Pancreas (tissue), 10 donors: ENCODE results near the gene TP53TG5. TPM values are rescaled to one million over a fixed set of nuclear protein-coding genes. Genes with fewer than 3 reads are reported as not detected.

Source experiments
- ATAC-seq, 4 donors: fragments of 200-7000 bp; cut with Tn5 transposase; one replicate each; pipeline versions ENCODE4 v1.8.0 to v1.9.1; 2020; ENCODE audit warnings: mild to moderate bottlenecking in 4 of 4, moderate library complexity in 4 of 4
- DNase-seq, 6 donors: peaks; one replicate each; pipeline ENCODE4 v3.0.0-alpha.2; 2020
- FAIRE-seq: peaks from 2 replicates; lab custom pipeline; 2012; peaks lifted over from hg19 to GRCh38; lab: Jason Lieb, UNC
- H3K27ac ChIP-seq, 4 donors: fragments of 200-600 bp; sonication (generic); 1 replicate in 3 of 4; 2 replicates in 1 of 4; pipeline versions ENCODE4 v1.5.0 to v1.8.0; 2020
- H3K27me3 ChIP-seq, 4 donors: fragments of 200-600 bp; one replicate each; pipeline ENCODE4 v1.8.0; 2021
- H3K36me3 ChIP-seq, 3 donors: fragments of 200-600 bp; sonication (generic) in 1 of 3; one replicate each; pipeline versions ENCODE4 v1.5.0 to v1.8.0; 2020 to 2021
- H3K4me1 ChIP-seq, 3 donors: fragments of 200-600 bp; one replicate each; pipeline ENCODE4 v1.8.0; 2021
- H3K4me3 ChIP-seq, 4 donors: fragments of 200-600 bp; sonication (generic) in 2 of 4; one replicate each; pipeline versions ENCODE4 v1.5.0 to v1.8.0; 2020 to 2021
- H3K9me3 ChIP-seq, 4 donors: fragments of 200-600 bp; one replicate each; pipeline ENCODE4 v1.8.0; 2021
- WGBS, 2 donors: extraction: QIAGEN DNeasy Blood & Tissue Kit; methylation state at CpG; one replicate each; pipeline ENCODE4 v1.1.7; 2013; 5-methylcytosine and 5-hydroxymethylcytosine counted together
- intact Hi-C, 3 donors: fragments of 100-400 bp; cut with DNase I; formaldehyde crosslinking; loops; one replicate each; pipeline versions ENCODE4 v1.11.1 to v1.14.2; 2022
- polyA plus RNA-seq, 2 donors: library from polyadenylated mRNA; stranded (reverse); fragments of 200-250 nt; gene quantifications; one replicate each; pipeline ENCODE4 v1.2.3, GENCODE V29; 2013
- total RNA-seq, 6 donors: library from RNA; stranded (reverse); fragmentation: NEBNext Ultra II Directional in 4 of 6; extraction: Animal tissue kit (Norgen Biotek cat#: 25700) in 4 of 6; gene quantifications; one replicate each; pipeline versions ENCODE4 v1.2.1 to v1.2.4, GENCODE V29; 2021 to 2023
- TF ChIP-seq, protein P1 (sequence below), 4 donors: fragments of 200-600 bp; sonication (generic) in 3 of 4; IDR thresholded peaks; one replicate each; pipeline versions ENCODE4 v1.5.0 to v1.8.0; 2021; ENCODE audit warnings: antibody characterized with exemption in 4 of 4
- donor health status: healthy with polysubstance abuse.
- donor health status: DM: no; HTN: no; CAD: no; lungs with moderate emphysema.
- donor health status: DM: no; HTN: no; CAD: no.
- donor health status: control.
- donor health status: control.
- donor health status: Bipolar disorder and iron deficiency.
- donor health status: DM: yes; HTN: yes; CAD: no.
- donor health status: DM: no; HTN: no; CAD: no.
- donor health status: DM: no; HTN: no; CAD: no.
- donor health status: DM: yes; HTN: yes; CAD: no.

The TP53TG5 gene
- total and polyA plus RNA-seq, 8 donors: 0.44 TPM; not detected in 7

DNA sequence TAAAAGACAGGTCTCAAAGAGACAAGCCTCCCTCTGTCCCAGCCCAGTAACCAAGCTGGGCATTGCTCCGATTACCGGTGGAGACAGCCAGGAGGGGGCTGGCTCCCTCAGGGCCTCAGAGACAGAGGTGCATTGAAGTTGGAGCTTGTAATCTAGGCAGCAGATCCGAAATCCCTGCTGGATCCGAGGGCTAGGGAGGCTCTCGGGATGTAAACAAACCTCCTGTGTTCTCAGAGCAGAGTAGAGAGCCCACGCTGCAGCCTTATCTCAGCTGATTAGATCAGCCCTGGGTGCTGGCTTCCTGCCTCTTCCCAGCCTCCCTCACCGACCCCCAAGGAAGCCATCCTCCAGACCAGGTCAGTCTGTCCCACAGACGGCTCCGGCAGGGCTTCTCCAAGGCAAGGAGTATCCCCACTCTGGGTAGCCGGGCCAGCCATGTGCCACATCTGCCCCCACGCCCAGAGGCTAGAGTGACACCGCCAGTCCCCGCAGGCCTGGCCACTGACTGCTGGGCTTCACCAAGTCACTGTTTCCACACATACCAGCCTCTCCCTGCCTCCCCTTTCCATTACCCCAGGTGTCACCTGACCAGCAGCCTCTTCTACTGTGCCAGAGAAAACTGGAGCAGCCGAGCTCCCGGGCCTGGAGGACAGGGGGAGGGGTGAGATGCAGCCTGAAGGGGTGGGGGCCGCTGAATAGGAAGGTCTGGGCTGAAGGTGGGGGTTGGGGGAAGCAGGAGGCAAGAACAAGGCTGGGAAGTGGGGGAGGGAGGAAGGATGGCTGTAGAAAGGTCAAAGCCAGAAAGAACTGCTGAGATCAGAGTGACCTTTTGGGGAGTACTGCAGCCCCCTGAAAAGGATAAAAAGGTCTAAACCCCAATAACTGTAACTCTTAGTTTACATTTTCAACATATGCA is 35.9 kb downstream of the TP53TG5 start:
- WGBS, 2 donors: 6 to 10% methylated on average over 16 of the region's 16 CpGs
- Histone ChIP-seq H3K9me3 (no peaks in the 10 kb centered on the region), H3K27ac (peak overlapping the region; percentile 87 to 98 (median 94)), H3K4me1 (peaks cover 46 to 67% (median 66%) of the 10 kb centered on the region in 3 donors), H3K27me3 (no peaks in the 10 kb centered on the region), H3K36me3 (no peaks in the 10 kb centered on the region), H3K4me3 (peak overlapping the region in 3 of 4 donors; percentile 8 to 92 (median 84))
- DNase-seq: peak; percentile 80 to 94 (median 88)
- TF ChIP-seq, protein P1, sequence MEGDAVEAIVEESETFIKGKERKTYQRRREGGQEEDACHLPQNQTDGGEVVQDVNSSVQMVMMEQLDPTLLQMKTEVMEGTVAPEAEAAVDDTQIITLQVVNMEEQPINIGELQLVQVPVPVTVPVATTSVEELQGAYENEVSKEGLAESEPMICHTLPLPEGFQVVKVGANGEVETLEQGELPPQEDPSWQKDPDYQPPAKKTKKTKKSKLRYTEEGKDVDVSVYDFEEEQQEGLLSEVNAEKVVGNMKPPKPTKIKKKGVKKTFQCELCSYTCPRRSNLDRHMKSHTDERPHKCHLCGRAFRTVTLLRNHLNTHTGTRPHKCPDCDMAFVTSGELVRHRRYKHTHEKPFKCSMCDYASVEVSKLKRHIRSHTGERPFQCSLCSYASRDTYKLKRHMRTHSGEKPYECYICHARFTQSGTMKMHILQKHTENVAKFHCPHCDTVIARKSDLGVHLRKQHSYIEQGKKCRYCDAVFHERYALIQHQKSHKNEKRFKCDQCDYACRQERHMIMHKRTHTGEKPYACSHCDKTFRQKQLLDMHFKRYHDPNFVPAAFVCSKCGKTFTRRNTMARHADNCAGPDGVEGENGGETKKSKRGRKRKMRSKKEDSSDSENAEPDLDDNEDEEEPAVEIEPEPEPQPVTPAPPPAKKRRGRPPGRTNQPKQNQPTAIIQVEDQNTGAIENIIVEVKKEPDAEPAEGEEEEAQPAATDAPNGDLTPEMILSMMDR (IDR thresholded peaks at IDR 0.05): no peak
- FAIRE-seq: no peak
- peak; percentile 59 to 66 (median 60) for ATAC-seq
- intact Hi-C loops: no loop called here

DNA sequence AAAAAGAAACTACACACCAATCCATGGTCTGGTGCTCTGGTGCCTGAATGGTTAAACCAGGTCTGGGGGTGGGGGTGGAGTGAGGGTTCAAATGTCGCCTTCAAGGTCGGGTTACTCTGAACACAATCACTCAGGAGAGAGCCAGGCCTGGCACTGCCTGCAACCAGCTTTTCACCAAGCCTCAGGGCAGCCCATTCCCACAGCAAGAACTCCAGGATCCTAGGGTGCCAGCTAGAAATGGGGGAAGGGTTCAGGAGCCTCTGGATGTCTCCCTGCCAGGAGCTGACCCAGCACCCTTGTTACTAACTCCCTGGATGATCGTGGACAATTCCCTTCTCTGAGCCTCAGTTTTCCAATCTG is 36.6 kb downstream of the TP53TG5 start:
- H3K27ac ChIP-seq: peak overlapping the region; percentile 87 to 98 (median 94)
- intact Hi-C loops: no loop called here
- no peaks in the 10 kb centered on the region for H3K27me3 ChIP-seq
- no peaks in the 10 kb centered on the region for H3K36me3 ChIP-seq
- TF ChIP-seq, protein P1 (IDR thresholded peaks at IDR 0.05): no peak
- DNase-seq: peak in 4 of 6 donors; percentile 54 to 66 (median 58)
- peak overlapping the region in 3 of 4 donors; percentile 8 to 92 (median 84) for H3K4me3 ChIP-seq
- 5 to 10% methylated on average over 3 of the region's 3 CpGs for WGBS, 2 donors
- peaks cover 53 to 73% (median 71%) of the 10 kb centered on the region in 3 donors for H3K4me1 ChIP-seq
- H3K9me3 ChIP-seq: no peaks in the 10 kb centered on the region
- ATAC-seq: peak in 3 of 4 donors; percentile 4 to 23 (median 6)
- no peak for FAIRE-seq

DNA sequence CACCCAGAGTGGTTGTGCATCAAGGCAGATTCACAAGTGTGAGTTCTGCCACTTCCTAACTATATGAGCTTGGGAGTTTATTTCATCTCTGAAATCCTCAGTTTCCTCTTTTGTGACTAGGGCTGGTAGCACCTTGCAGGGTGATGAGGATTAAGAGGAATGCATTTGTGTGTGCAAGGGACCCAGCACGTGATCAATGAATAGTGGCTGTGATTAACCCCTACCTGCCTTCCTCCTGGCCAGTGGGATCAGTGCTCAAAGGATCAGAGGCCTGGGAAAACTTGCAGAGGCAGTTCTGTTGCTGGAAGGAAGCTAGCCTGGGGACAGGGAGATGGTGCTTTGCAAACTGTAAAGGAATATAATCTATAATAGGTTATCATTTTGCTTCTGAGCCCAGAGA is 37.2 kb downstream of the TP53TG5 start:
- intact Hi-C loops: no loop called here
- peak overlapping the region in 2 of 4 donors; percentile 84 to 92 for H3K4me3 ChIP-seq
- H3K36me3 ChIP-seq: no peaks in the 10 kb centered on the region
- DNase-seq: no peak
- H3K27ac ChIP-seq: peak overlapping the region; percentile 87 to 98 (median 94)
- WGBS, 2 donors: 12 to 16% methylated on average over 1 of the region's 1 CpG
- no peak for ATAC-seq
- peaks cover 59 to 79% (median 77%) of the 10 kb centered on the region in 3 donors for H3K4me1 ChIP-seq
- TF ChIP-seq, protein P1 (IDR thresholded peaks at IDR 0.05): no peak
- H3K27me3 ChIP-seq: no peaks in the 10 kb centered on the region
- no peak for FAIRE-seq
- no peaks in the 10 kb centered on the region for H3K9me3 ChIP-seq

DNA sequence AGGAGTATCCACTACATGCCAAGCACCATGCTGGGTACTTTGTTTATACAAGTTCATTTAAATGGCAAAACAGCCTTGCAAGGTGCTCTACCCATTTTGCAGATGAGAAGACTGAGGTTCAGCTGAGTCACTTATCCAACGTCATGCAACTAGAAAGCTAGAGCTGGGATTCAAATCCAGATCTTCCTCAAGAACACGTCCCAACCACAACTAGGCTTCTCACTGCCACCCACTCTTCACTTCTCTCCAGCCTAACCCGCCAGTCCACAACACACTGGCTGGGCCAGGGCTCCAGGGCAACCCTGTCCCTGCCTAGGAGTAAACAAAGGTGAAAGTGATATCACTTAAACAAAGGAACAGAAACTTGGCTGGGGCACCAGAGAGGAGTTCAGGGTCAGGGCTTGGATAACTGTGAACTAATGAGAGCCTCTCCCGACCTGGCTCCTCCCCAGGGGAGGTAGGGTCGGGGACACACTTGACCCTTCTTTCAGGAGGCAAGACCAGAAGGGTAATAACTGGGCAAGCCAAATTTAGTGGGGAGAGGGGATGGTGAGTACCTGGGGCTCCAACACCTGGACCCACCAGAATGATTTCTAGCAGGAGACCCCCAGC is 37.8 kb downstream of the TP53TG5 start:
- TF ChIP-seq, protein P1 (IDR thresholded peaks at IDR 0.05): no peak
- no peak for FAIRE-seq
- Histone ChIP-seq H3K4me1 (peaks cover 61 to 79% (median 78%) of the 10 kb centered on the region in 3 donors), H3K27me3 (no peaks in the 10 kb centered on the region), H3K9me3 (no peaks in the 10 kb centered on the region), H3K4me3 (peak overlapping the region in 2 of 4 donors; percentile 84 to 92), H3K36me3 (peaks cover 0 to 4% (median 0%) of the 10 kb centered on the region in 3 donors), H3K27ac (peak overlapping the region; percentile 87 to 98 (median 94))
- ATAC-seq: peak; percentile 23 to 60 (median 38)
- intact Hi-C loops: no loop called here
- WGBS, 2 donors: 9 to 11% methylated on average over 5 of the region's 5 CpGs
- DNase-seq: peak in 5 of 6 donors; percentile 77 to 89 (median 85)
